Measurements from ENCODE around the gene BCO1. TPM values are rescaled to one million over a fixed set of nuclear protein-coding genes. Genes with fewer than 3 reads are reported as not detected.
"Not testable (repeated sequence)": the region's sequence is repeated elsewhere in the genome, so short reads cannot be mapped to it uniquely, and the experiment has no call there.

Gene BCO1
- total RNA-seq, 4 donors from 2014 or later, result not detected

DNA sequence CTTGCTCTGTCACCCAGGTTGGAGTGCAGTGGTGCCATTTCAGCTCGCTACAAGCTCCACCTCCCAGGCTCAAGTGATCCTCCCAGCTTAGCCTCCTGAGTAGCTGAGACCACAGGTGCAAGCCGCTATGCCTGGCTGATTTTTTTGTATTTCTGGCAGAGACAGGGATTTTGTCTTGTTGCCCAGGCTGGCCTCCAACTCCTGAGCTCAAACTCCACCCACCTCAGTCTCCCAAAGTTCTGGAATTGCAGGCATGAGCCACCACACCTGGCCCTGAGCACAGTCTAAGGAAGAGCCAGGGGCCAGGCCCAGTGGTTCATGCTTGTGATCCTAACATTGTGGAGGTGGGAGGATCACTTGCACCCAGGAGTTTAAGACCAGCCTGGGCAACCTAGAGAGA is 21.8 kb upstream of the BCO1 start:
- Histone ChIP-seq H3K4me3 (no peak overlapping the region), H3K36me3 (no peaks in the 10 kb centered on the region), H3K27ac (no peak overlapping the region), H3K9me3 (no peaks in the 10 kb centered on the region), H3K27me3 (no peaks in the 10 kb centered on the region), H3K4me1 (no peaks in the 10 kb centered on the region)
- TF ChIP-seq, protein P1, sequence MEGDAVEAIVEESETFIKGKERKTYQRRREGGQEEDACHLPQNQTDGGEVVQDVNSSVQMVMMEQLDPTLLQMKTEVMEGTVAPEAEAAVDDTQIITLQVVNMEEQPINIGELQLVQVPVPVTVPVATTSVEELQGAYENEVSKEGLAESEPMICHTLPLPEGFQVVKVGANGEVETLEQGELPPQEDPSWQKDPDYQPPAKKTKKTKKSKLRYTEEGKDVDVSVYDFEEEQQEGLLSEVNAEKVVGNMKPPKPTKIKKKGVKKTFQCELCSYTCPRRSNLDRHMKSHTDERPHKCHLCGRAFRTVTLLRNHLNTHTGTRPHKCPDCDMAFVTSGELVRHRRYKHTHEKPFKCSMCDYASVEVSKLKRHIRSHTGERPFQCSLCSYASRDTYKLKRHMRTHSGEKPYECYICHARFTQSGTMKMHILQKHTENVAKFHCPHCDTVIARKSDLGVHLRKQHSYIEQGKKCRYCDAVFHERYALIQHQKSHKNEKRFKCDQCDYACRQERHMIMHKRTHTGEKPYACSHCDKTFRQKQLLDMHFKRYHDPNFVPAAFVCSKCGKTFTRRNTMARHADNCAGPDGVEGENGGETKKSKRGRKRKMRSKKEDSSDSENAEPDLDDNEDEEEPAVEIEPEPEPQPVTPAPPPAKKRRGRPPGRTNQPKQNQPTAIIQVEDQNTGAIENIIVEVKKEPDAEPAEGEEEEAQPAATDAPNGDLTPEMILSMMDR (IDR thresholded peaks at IDR 0.05 in 4 of 5, conservative IDR thresholded peaks at IDR 0.05 in 1 of 5), result no peak
- no peak for TF ChIP-seq POLR2A (IDR thresholded peaks at IDR 0.05)
- DNase-seq (no peak), ATAC-seq (no peak)
- in situ Hi-C loops (cut with MboI; ENCODE audit: low sequenced_read_pairs in 4 of 4), result loop anchor here in 1 of 4 donors (25.0 kb wide), 1 partner anchor 521 kb away; no protein-coding TSS in a partner anchor
- intact Hi-C loops (cut with DNase I; ENCODE audit: low total_unique reads), result no loop called here

GRCh38 chr16:81219151-81219550 is 19.3 kb upstream of the BCO1 start:
- no peaks in the 10 kb centered on the region for H3K4me1 ChIP-seq
- H3K4me3 ChIP-seq, result no peak overlapping the region
- in situ Hi-C loops (cut with MboI; ENCODE audit: low sequenced_read_pairs in 4 of 4), result loop anchor here in 1 of 4 donors (25.0 kb wide), 1 partner anchor 518 kb away; no protein-coding TSS in a partner anchor

GRCh38 chr16:81220349-81220748 is 18.1 kb upstream of the BCO1 start:
- no peak overlapping the region for H3K27ac ChIP-seq
- no peak overlapping the region for H3K4me3 ChIP-seq
- TF ChIP-seq, protein P1 (IDR thresholded peaks at IDR 0.05 in 4 of 5, conservative IDR thresholded peaks at IDR 0.05 in 1 of 5), result no peak
- no peak for TF ChIP-seq POLR2A (IDR thresholded peaks at IDR 0.05)
- in situ Hi-C loops (cut with MboI; ENCODE audit: low sequenced_read_pairs in 4 of 4) (loop anchor here in 1 of 4 donors (25.0 kb wide), 1 partner anchor 517 kb away; no protein-coding TSS in a partner anchor), intact Hi-C loops (cut with DNase I; ENCODE audit: low total_unique reads) (no loop called here)
- no peaks in the 10 kb centered on the region for H3K27me3 ChIP-seq
- ATAC-seq (no peak), DNase-seq (no peak)
- H3K36me3 ChIP-seq, result no peaks in the 10 kb centered on the region
- H3K4me1 ChIP-seq, result no peaks in the 10 kb centered on the region
- no peaks in the 10 kb centered on the region for H3K9me3 ChIP-seq

More at GRCh38 chr16:81219151-81219550, 19.3 kb upstream of the BCO1 start:
- no peak for DNase-seq
- ATAC-seq, result no peak
- TF ChIP-seq, protein P1 (IDR thresholded peaks at IDR 0.05 in 4 of 5, conservative IDR thresholded peaks at IDR 0.05 in 1 of 5), result no peak
- no peak for TF ChIP-seq POLR2A (IDR thresholded peaks at IDR 0.05)
- Histone ChIP-seq H3K27ac (no peak overlapping the region), H3K27me3 (no peaks in the 10 kb centered on the region), H3K36me3 (no peaks in the 10 kb centered on the region), H3K9me3 (no peaks in the 10 kb centered on the region)
- intact Hi-C loops (cut with DNase I; ENCODE audit: low total_unique reads), result no loop called here

DNA sequence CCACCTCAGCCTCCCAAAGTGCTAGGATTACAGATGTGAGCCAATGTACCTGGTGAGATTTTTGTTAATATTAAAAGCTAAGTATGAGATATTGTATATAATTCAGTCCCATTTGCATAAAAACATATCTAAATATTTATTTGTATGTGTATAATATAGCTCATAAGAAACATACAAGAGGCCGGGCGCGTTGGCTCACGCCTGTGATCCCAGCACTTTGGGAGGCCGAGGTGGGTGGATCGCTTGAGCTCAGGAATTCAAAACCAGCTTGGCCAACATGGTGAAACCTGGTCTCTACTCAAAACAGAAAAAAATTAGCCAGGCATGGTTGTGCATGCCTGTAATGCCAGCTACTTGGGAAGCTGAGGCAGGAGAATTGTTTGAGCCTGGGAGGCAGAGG is 16.8 kb upstream of the BCO1 start:
- Histone ChIP-seq H3K4me1 (no peaks in the 10 kb centered on the region), H3K27ac (no peak overlapping the region), H3K9me3 (no peaks in the 10 kb centered on the region), H3K27me3 (no peaks in the 10 kb centered on the region), H3K36me3 (no peaks in the 10 kb centered on the region), H3K4me3 (no peak overlapping the region)
- in situ Hi-C loops (cut with MboI; ENCODE audit: low sequenced_read_pairs in 4 of 4), result loop anchor here in 1 of 4 donors (25.0 kb wide), 1 partner anchor 516 kb away; no protein-coding TSS in a partner anchor
- intact Hi-C loops (cut with DNase I; ENCODE audit: low total_unique reads), result no loop called here
- no peak for TF ChIP-seq POLR2A (IDR thresholded peaks at IDR 0.05)
- TF ChIP-seq, protein P1 (IDR thresholded peaks at IDR 0.05 in 4 of 5, conservative IDR thresholded peaks at IDR 0.05 in 1 of 5), result no peak
- no peak for ATAC-seq
- no peak for DNase-seq

DNA sequence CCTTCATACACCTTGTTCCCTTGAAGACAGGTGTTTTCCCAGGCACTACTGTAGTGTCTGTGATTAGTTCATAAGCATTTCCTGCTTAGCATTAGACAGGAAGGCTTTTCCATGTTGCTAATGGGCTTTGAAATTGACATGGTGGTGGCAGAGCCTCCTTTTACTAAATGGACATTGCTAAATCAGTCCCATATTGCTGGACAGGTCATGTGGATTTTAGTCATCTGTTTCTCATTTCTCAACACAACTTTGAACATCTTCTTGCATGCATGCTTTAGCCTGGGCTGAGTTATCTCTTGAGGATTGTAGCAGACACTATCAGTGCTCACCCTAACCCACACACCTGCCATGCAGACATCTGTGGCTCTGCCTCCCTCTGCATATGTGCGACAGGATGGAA is 13.7 kb upstream of the BCO1 start:
- ATAC-seq (no peak), DNase-seq (no peak)
- in situ Hi-C loops (cut with MboI; ENCODE audit: low sequenced_read_pairs in 4 of 4), result loop anchor here in 1 of 4 donors (25.0 kb wide), 2 partner anchors 112 to 512 kb away; no protein-coding TSS in a partner anchor
- Histone ChIP-seq H3K36me3 (no peaks in the 10 kb centered on the region), H3K27me3 (no peaks in the 10 kb centered on the region), H3K4me3 (no peak overlapping the region), H3K4me1 (no peaks in the 10 kb centered on the region), H3K9me3 (no peaks in the 10 kb centered on the region), H3K27ac (no peak overlapping the region)
- TF ChIP-seq POLR2A (IDR thresholded peaks at IDR 0.05), result no peak
- TF ChIP-seq, protein P1 (IDR thresholded peaks at IDR 0.05 in 4 of 5, conservative IDR thresholded peaks at IDR 0.05 in 1 of 5), result no peak
- intact Hi-C loops (cut with DNase I; ENCODE audit: low total_unique reads), result no loop called here

DNA sequence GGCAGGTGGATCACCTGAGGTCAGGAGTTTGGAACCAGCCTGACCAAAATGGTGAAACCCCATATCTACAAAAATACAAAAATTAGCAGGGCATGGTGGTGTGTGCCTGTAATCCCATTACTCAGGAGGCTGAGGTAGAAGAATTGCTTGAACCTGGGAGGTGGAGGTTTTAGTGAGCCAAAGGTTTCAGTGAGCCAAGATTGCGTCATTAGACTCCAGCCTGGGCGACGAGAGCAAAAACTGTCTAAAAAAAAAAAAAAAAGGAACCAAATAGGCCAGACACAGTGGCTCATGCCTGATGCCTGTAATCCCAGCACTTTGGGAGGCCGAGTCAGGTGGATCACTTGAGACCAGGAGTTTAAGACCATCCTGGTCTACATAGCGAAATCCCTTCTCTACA is 12.8 kb upstream of the BCO1 start:
- H3K4me3 ChIP-seq; H3K9me3 ChIP-seq; H3K4me1 ChIP-seq; intact Hi-C loops (cut with DNase I; ENCODE audit: low total_unique reads); H3K36me3 ChIP-seq; H3K27me3 ChIP-seq; H3K27ac ChIP-seq; DNase-seq; ATAC-seq: not testable (repeated sequence)
- in situ Hi-C loops (cut with MboI; ENCODE audit: low sequenced_read_pairs in 4 of 4), result loop anchor here in 1 of 4 donors (25.0 kb wide), 1 partner anchor 112 kb away; no protein-coding TSS in a partner anchor

Data from gastrocnemius medialis (tissue), 4 donors.